Fibroblast of mammary gland (primary cell): ENCODE data around the gene MPP2.

Source experiments
- DNase-seq: peaks from one replicate; pipeline ENCODE4 v3.0.0-alpha.2; 2010; ENCODE audit warnings: low read depth
- H3K4me3 ChIP-seq: 2 replicates; pipeline ENCODE4 v1.5.1; 2011; ENCODE audit warnings: low read depth, mild to moderate bottlenecking, low read length, moderate library complexity; ENCODE audit not compliant: control insufficient read depth
- TF ChIP-seq, protein P1 (sequence below): conservative IDR thresholded peaks from 2 replicates; pipeline ENCODE4 v1.5.1; 2011; ENCODE audit warnings: low read depth, low read length, inconsistent platforms; ENCODE audit not compliant: control insufficient read depth, insufficient read depth

Gene MPP2

DNA sequence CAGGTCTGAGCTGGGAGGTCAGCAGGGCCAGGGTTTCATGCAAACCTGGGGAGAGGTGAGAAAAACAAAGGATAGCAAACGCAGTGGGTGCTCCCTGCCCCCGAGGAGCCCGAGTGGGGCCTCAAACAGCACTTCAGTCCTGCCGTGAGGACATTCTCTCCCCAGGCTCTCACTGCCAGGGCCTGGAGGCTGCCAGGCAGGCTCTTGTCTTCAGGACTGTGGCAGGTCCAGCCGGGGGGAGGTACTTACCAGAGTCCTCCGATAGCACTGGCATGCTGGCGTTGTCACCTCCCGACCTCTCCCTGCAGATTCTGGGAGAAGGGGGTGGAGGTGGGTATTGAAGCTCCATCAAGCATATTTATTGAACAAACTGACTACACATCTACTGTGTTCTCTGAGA lies 75.7 kb downstream of the MPP2 start:
- no peak overlapping the region for H3K4me3 ChIP-seq
- no peak for DNase-seq
- TF ChIP-seq, protein P1, sequence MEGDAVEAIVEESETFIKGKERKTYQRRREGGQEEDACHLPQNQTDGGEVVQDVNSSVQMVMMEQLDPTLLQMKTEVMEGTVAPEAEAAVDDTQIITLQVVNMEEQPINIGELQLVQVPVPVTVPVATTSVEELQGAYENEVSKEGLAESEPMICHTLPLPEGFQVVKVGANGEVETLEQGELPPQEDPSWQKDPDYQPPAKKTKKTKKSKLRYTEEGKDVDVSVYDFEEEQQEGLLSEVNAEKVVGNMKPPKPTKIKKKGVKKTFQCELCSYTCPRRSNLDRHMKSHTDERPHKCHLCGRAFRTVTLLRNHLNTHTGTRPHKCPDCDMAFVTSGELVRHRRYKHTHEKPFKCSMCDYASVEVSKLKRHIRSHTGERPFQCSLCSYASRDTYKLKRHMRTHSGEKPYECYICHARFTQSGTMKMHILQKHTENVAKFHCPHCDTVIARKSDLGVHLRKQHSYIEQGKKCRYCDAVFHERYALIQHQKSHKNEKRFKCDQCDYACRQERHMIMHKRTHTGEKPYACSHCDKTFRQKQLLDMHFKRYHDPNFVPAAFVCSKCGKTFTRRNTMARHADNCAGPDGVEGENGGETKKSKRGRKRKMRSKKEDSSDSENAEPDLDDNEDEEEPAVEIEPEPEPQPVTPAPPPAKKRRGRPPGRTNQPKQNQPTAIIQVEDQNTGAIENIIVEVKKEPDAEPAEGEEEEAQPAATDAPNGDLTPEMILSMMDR = no peak

DNA sequence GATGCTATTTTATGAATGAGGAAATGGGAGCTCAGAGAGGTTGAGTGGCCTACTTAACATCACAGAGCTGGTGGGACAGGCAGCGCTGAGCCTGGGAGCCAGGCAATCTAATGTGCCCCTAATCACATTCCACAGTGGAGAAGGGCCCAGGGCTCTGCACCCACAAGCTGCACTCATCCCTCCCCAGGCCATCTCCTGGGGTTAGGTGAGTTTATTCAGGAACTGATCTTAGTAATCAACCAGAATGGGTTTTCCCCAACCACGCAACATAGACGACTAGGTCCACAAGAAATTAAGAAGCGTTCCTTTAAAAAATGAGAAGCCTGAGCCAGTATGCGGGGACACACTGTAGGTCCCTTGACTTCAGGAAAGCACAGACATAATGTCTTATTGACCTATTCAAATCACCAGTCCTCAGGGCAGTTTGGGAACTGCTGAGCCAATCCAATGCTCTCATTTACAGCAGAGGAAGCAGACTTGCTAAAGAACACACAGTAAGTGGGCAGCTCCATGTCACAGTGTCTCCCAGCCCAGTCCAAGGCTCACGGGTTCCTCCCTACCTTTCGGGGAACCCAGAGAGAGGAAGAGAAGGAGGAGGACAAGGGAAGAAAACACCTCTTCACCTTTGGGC lies 76.7 kb downstream of the MPP2 start:
- no peak overlapping the region for H3K4me3 ChIP-seq
- TF ChIP-seq, protein P1 = no peak
- DNase-seq = no peak

DNA sequence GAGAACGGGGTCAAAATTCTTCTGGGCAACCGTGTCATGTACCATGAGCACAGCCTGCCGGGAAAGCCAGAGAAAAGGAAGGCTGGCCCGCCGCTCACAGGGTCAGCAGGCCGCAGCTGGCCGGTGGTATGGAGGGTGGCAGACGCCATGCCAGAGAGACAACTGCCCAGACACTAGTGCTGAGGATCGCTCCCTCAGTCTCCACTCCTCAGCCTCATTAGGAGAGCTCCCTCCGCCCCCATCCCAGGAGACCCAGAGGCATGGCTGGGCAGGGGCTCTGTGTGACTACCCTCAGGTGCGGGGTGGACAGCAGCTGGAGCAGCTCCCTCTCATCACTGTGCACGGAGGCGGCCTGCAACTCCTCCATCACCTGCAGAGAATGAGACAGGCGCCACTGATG lies 77.6 kb downstream of the MPP2 start:
- TF ChIP-seq, protein P1 = no peak
- no peak for DNase-seq
- H3K4me3 ChIP-seq = no peak overlapping the region

DNA sequence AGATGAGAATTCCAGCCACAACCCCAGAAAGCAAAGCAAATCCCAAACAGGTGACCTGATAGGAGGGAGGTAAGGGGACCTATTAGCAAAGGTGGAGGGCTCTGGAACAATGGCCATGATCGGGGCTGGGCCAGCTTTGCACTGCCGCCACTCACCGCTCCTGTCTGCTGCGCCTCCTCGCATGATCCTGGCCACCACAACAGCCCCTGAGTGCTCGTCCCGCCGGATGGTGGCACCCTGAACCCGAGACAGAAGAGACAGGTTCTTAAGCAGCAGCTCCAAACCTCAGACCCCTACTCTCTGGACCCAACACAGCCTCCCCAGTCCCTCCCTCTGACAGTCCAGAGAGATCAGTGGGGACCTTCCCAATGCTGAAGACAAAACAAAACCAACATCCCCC lies 79.7 kb downstream of the MPP2 start:
- TF ChIP-seq, protein P1 = no peak

DNA sequence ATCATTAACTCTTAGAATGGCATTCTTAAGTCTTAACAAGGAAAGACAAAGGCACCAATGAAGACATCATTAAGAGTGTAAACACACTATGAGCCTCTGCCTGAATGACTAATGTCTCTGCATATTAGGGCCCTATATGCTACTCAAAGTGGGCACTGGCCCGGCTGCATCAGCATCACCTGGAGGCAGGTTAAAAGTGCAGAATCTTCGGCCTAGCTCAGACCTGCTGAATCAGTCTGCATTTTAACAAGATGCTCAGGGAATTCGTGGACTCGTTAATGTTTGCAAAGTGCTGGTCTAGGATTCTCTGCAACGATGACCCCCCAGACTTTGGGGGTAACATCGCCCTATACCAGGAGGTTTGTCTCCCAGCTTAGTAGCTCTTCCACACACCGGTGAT lies 81.1 kb downstream of the MPP2 start:
- no peak for DNase-seq
- TF ChIP-seq, protein P1 = no peak
- H3K4me3 ChIP-seq = no peak overlapping the region

More for the DNA sequence above, 79.7 kb downstream of the MPP2 start:
- H3K4me3 ChIP-seq = no peak overlapping the region
- no peak for DNase-seq

DNA sequence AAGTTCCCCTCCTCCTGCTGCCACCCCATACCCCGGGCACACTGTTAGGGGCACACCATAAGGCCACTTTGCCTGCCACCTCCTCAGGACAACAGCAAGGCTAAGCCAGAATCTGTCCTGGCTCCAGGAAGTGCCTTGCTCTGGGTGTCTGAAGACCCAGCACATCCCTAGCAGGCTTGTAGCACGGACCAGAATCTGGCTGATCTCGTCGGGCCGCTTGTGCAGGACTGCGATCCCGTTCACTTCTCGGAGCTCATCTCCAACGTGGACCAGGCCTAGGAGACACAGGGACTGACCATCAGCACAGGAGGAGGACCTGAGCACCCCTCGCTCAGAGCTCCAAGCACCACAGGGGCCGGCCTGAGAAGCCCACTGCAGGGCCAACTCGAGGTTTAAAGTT lies 81.8 kb downstream of the MPP2 start:
- no peak for DNase-seq
- TF ChIP-seq, protein P1 = no peak
- no peak overlapping the region for H3K4me3 ChIP-seq
